Activated CD8-positive, alpha-beta memory T cell treated with anti-CD3 and anti-CD28 coated beads, Interleukin-2, amount 10 ng/mL, durations not matched to agents 7 days and 5 days (primary cell): ENCODE data around the gene ZNF304. TPM values are rescaled to one million over a fixed set of nuclear protein-coding genes. Genes with fewer than 3 reads are reported as not detected.

Source experiments
- ATAC-seq: fragments of 150-1000 bp; cut with Tn5 transposase; one replicate; pipeline ENCODE4 v1.10.0; 2021; ENCODE audit warnings: moderate library complexity
- CTCF ChIA-PET: fragments of 350-600 bp; sonication (Branson Sonifier 250); formaldehyde crosslinking; loops from one replicate; lab custom pipeline; 2021; ENCODE audit warnings: antibody characterized with exemption; lab: Charles Lee
- DNase-seq: peaks from one replicate; pipeline ENCODE4 v3.0.0-alpha.2; 2020
- H3K27ac Mint-ChIP-seq: one replicate; pipeline ENCODE4 v1.8.0; 2021; ENCODE audit warnings: mild to moderate bottlenecking, mixed read lengths
- H3K27me3 Mint-ChIP-seq: one replicate; pipeline ENCODE4 v1.8.0; 2021; ENCODE audit warnings: mixed read lengths
- H3K36me3 Mint-ChIP-seq: one replicate; pipeline ENCODE4 v1.8.0; 2021; ENCODE audit warnings: mild to moderate bottlenecking, mixed read lengths
- H3K4me1 Mint-ChIP-seq: one replicate; pipeline ENCODE4 v1.8.0; 2021; ENCODE audit warnings: mixed read lengths
- H3K4me3 Mint-ChIP-seq: one replicate; pipeline ENCODE4 v1.8.0; 2021; ENCODE audit warnings: mild to moderate bottlenecking, moderate library complexity, mixed read lengths
- H3K9me3 Mint-ChIP-seq: one replicate; pipeline ENCODE4 v1.8.0; 2022; ENCODE audit warnings: low read depth, mixed read lengths
- total RNA-seq, 2 experiments: library from RNA; stranded (reverse); gene quantifications; one replicate each; pipeline ENCODE4 v1.2.3, GENCODE V29; 2021

The ZNF304 gene
- total RNA-seq, 2 experiments from 2014 or later, result 9.3 to 10.2 TPM

- Mint-ChIP-seq H3K27ac (no peak overlapping the region), H3K4me1 (peaks cover 20% of the 10 kb centered on the region), H3K36me3 (peaks cover 73% of the 10 kb centered on the region), H3K9me3 (peaks cover 21% of the 10 kb centered on the region), H3K27me3 (no peaks in the 10 kb centered on the region), H3K4me3 (no peak overlapping the region)
- CTCF ChIA-PET, result interaction anchor here (0.6 kb wide), 1 partner anchor 10 kb away, joined by 3 read pairs; no protein-coding TSS in a partner anchor
- no peak for DNase-seq
- ATAC-seq, result no peak
These were observed 26.1 kb upstream of the ZNF304 start for GRCh38 chr19:57324992-57325391.

- H3K27ac Mint-ChIP-seq, result no peak overlapping the region
- ATAC-seq (no peak), DNase-seq (no peak)
- H3K4me1 Mint-ChIP-seq, result no peaks in the 10 kb centered on the region
- H3K4me3 Mint-ChIP-seq, result no peak overlapping the region
- H3K27me3 Mint-ChIP-seq, result no peaks in the 10 kb centered on the region
- peaks cover 77% of the 10 kb centered on the region for H3K36me3 Mint-ChIP-seq
- CTCF ChIA-PET, result no interaction called here
- H3K9me3 Mint-ChIP-seq, result peaks cover 21% of the 10 kb centered on the region
These were observed 23.1 kb upstream of the ZNF304 start for GRCh38 chr19:57327993-57328392.

- Mint-ChIP-seq H3K27me3 (no peaks in the 10 kb centered on the region), H3K9me3 (peaks cover 4% of the 10 kb centered on the region), H3K4me1 (no peaks in the 10 kb centered on the region), H3K4me3 (no peak overlapping the region), H3K36me3 (peaks cover 35% of the 10 kb centered on the region), H3K27ac (no peak overlapping the region)
- ATAC-seq (no peak), DNase-seq (no peak)
- CTCF ChIA-PET, result no interaction called here
These were observed 16.9 kb upstream of the ZNF304 start for GRCh38 chr19:57334191-57334590.

GRCh38 chr19:57338877-57339276 lies 12.2 kb upstream of the ZNF304 start:
- H3K27me3 Mint-ChIP-seq, result no peaks in the 10 kb centered on the region
- no peak overlapping the region for H3K4me3 Mint-ChIP-seq
- no peak overlapping the region for H3K27ac Mint-ChIP-seq
- CTCF ChIA-PET, result no interaction called here
- no peaks in the 10 kb centered on the region for H3K4me1 Mint-ChIP-seq
- DNase-seq (no peak), ATAC-seq (no peak)
- H3K9me3 Mint-ChIP-seq, result peaks cover 3% of the 10 kb centered on the region
- peaks cover 13% of the 10 kb centered on the region for H3K36me3 Mint-ChIP-seq

GRCh38 chr19:57342582-57342981 lies 8.5 kb upstream of the ZNF304 start:
- no peak for DNase-seq
- no peak overlapping the region for H3K27ac Mint-ChIP-seq
- H3K36me3 Mint-ChIP-seq, result no peaks in the 10 kb centered on the region
- no peak overlapping the region for H3K4me3 Mint-ChIP-seq
- H3K9me3 Mint-ChIP-seq, result peaks cover 2% of the 10 kb centered on the region
- CTCF ChIA-PET, result interaction anchor here (0.7 to 1.2 kb wide), 2 partner anchors 8 to 1182 kb away, joined by 3 to 4 read pairs; partner anchors contain the start of gene ZNF304
- no peak for ATAC-seq
- peaks cover 2% of the 10 kb centered on the region for H3K27me3 Mint-ChIP-seq
- no peaks in the 10 kb centered on the region for H3K4me1 Mint-ChIP-seq

GRCh38 chr19:57348136-57348535 lies 2.9 kb upstream of the ZNF304 start:
- ATAC-seq (no peak), DNase-seq (no peak)
- peaks cover 15% of the 10 kb centered on the region for H3K36me3 Mint-ChIP-seq
- H3K4me3 Mint-ChIP-seq, result no peak overlapping the region
- peaks cover 4% of the 10 kb centered on the region for H3K9me3 Mint-ChIP-seq
- H3K27me3 Mint-ChIP-seq, result peaks cover 2% of the 10 kb centered on the region
- H3K4me1 Mint-ChIP-seq, result peaks cover 27% of the 10 kb centered on the region
- no peak overlapping the region for H3K27ac Mint-ChIP-seq
- CTCF ChIA-PET, result no interaction called here

GRCh38 chr19:57351867-57352266 lies 796 bp downstream of the ZNF304 start:
- peak overlapping the region; percentile 93 for H3K27ac Mint-ChIP-seq
- H3K36me3 Mint-ChIP-seq, result peaks cover 51% of the 10 kb centered on the region
- no peak for ATAC-seq
- peaks cover 32% of the 10 kb centered on the region for H3K4me1 Mint-ChIP-seq
- peaks cover 13% of the 10 kb centered on the region for H3K9me3 Mint-ChIP-seq
- H3K4me3 Mint-ChIP-seq, result peak overlapping the region; percentile 93
- CTCF ChIA-PET, result no interaction called here
- H3K27me3 Mint-ChIP-seq, result peaks cover 2% of the 10 kb centered on the region
- no peak for DNase-seq

GRCh38 chr19:57355916-57356315 lies 4.8 kb downstream of the ZNF304 start:
- CTCF ChIA-PET, result no interaction called here
- Mint-ChIP-seq H3K36me3 (peaks cover 80% of the 10 kb centered on the region), H3K4me1 (peaks cover 24% of the 10 kb centered on the region), H3K27me3 (no peaks in the 10 kb centered on the region), H3K4me3 (no peak overlapping the region), H3K27ac (no peak overlapping the region), H3K9me3 (peaks cover 23% of the 10 kb centered on the region)
- ATAC-seq (no peak), DNase-seq (no peak)

GRCh38 chr19:57357406-57357805 lies 6.3 kb downstream of the ZNF304 start:
- no peaks in the 10 kb centered on the region for H3K27me3 Mint-ChIP-seq
- CTCF ChIA-PET, result no interaction called here
- H3K4me3 Mint-ChIP-seq, result no peak overlapping the region
- H3K4me1 Mint-ChIP-seq, result peaks cover 14% of the 10 kb centered on the region
- no peak for DNase-seq
- H3K36me3 Mint-ChIP-seq, result peaks cover 79% of the 10 kb centered on the region
- no peak overlapping the region for H3K27ac Mint-ChIP-seq
- peaks cover 28% of the 10 kb centered on the region for H3K9me3 Mint-ChIP-seq
- no peak for ATAC-seq

- Mint-ChIP-seq H3K27ac (no peak overlapping the region), H3K36me3 (peaks cover 69% of the 10 kb centered on the region), H3K4me3 (no peak overlapping the region), H3K9me3 (peaks cover 24% of the 10 kb centered on the region), H3K4me1 (peaks cover 16% of the 10 kb centered on the region), H3K27me3 (no peaks in the 10 kb centered on the region)
- ATAC-seq (no peak), DNase-seq (no peak)
- CTCF ChIA-PET, result no interaction called here
These were observed 8.2 kb downstream of the ZNF304 start for GRCh38 chr19:57359300-57359699.

- peaks cover 52% of the 10 kb centered on the region for H3K36me3 Mint-ChIP-seq
- H3K4me1 Mint-ChIP-seq, result peaks cover 19% of the 10 kb centered on the region
These were observed 11.3 kb downstream of the ZNF304 start for GRCh38 chr19:57362419-57362818.

GRCh38 chr19:57362997-57363687 lies 12.1 kb downstream of the ZNF304 start, which contains the start of the genes TRAPPC2B and ZNF547:
TRAPPC2B (plus strand) TSS chr19:57363551; CDS start chr19:57364834, 1,283 bp downstream.
ZNF547 (plus strand) TSS chr19:57363551; CDS start chr19:57368556, 5,005 bp downstream.
- peak; percentile 95 for ATAC-seq
- CTCF ChIA-PET, result interaction anchor here (1.2 to 1.4 kb wide), 2 partner anchors 13 to 80 kb away, joined by 3 to 5 read pairs; partner anchors contain the start of gene ZNF304
- H3K4me3 Mint-ChIP-seq, result peak within 1 kb of the TSS; percentile 90
- peaks cover 14% of the 10 kb centered on the region for H3K9me3 Mint-ChIP-seq
- DNase-seq, result peak; percentile 100
- peak within 1 kb of the TSS; percentile 95 for H3K27ac Mint-ChIP-seq
- H3K36me3 Mint-ChIP-seq, result peaks cover 50% of the 10 kb centered on the region
- H3K4me1 Mint-ChIP-seq, result peaks cover 19% of the 10 kb centered on the region
- no peaks in the 10 kb centered on the region for H3K27me3 Mint-ChIP-seq

More at GRCh38 chr19:57362419-57362818, 11.3 kb downstream of the ZNF304 start:
- Mint-ChIP-seq H3K9me3 (peaks cover 18% of the 10 kb centered on the region), H3K27me3 (no peaks in the 10 kb centered on the region), H3K4me3 (peak overlapping the region; percentile 90), H3K27ac (peak overlapping the region; percentile 95)
- ATAC-seq, result no peak
- DNase-seq, result no peak
- CTCF ChIA-PET, result interaction anchor here (1.4 kb wide), 1 partner anchor 12 kb away, joined by 5 read pairs; the partner anchor contains the start of gene ZNF304

- peaks cover 50% of the 10 kb centered on the region for H3K36me3 Mint-ChIP-seq
- CTCF ChIA-PET, result interaction anchor here (1.2 to 1.4 kb wide), 2 partner anchors 13 to 80 kb away, joined by 3 to 5 read pairs; partner anchors contain the start of gene ZNF304
- DNase-seq (no peak), ATAC-seq (no peak)
- peak overlapping the region; percentile 95 for H3K27ac Mint-ChIP-seq
- H3K4me3 Mint-ChIP-seq, result peak overlapping the region; percentile 90
- H3K4me1 Mint-ChIP-seq, result peaks cover 19% of the 10 kb centered on the region
- H3K27me3 Mint-ChIP-seq, result no peaks in the 10 kb centered on the region
- peaks cover 16% of the 10 kb centered on the region for H3K9me3 Mint-ChIP-seq
These were observed 12.7 kb downstream of the ZNF304 start for GRCh38 chr19:57363688-57364181.

GRCh38 chr19:57366776-57367175 lies 15.7 kb downstream of the ZNF304 start:
- Mint-ChIP-seq H3K36me3 (peaks cover 52% of the 10 kb centered on the region), H3K27ac (no peak overlapping the region), H3K9me3 (peaks cover 15% of the 10 kb centered on the region), H3K27me3 (no peaks in the 10 kb centered on the region), H3K4me3 (no peak overlapping the region), H3K4me1 (peaks cover 17% of the 10 kb centered on the region)
- ATAC-seq, result no peak
- CTCF ChIA-PET, result no interaction called here
- DNase-seq, result no peak
